H9 (cell line): ENCODE results near the gene KTN1. TPM values are rescaled to one million over a fixed set of nuclear protein-coding genes. Genes with fewer than 3 reads are reported as not detected.

ENCODE experiments used
- DNase-seq: peaks from one replicate; pipeline ENCODE4 v3.0.0-alpha.2; 2017
- H2AFZ ChIP-seq: one replicate; pipeline ENCODE4 v1.6.1; 2013; ENCODE audit warnings: mild to moderate bottlenecking, low read length, control low read depth, moderate library complexity
- H2AK5ac ChIP-seq: 2 replicates; pipeline ENCODE4 v1.6.1; 2013; ENCODE audit warnings: low read length, control low read depth, mixed read lengths; ENCODE audit not compliant: insufficient read length
- H2BK120ac ChIP-seq: one replicate; pipeline ENCODE4 v1.6.1; 2013; ENCODE audit warnings: low read depth, mild to moderate bottlenecking, low read length, control low read depth, inconsistent platforms; ENCODE audit not compliant: poor library complexity, severe bottlenecking
- H2BK12ac ChIP-seq: 2 replicates; pipeline ENCODE4 v1.6.1; 2013; ENCODE audit warnings: low read length, control low read depth, mixed read lengths, low read depth; ENCODE audit not compliant: insufficient read length
- H2BK15ac ChIP-seq: 2 replicates; pipeline ENCODE4 v1.6.1; 2013; ENCODE audit warnings: low read depth, low read length, control low read depth
- H2BK20ac ChIP-seq: one replicate; pipeline ENCODE4 v1.6.1; 2013; ENCODE audit warnings: low read depth, mild to moderate bottlenecking, low read length, control low read depth, inconsistent platforms; ENCODE audit not compliant: poor library complexity, severe bottlenecking
- H2BK5ac ChIP-seq: 2 replicates; pipeline ENCODE4 v1.6.1; 2013; ENCODE audit warnings: low read length, control low read depth, mixed read lengths; ENCODE audit not compliant: insufficient read length
- H3K14ac ChIP-seq: 2 replicates; pipeline ENCODE4 v1.6.1; 2013; ENCODE audit warnings: low read length, control low read depth; ENCODE audit not compliant: insufficient read depth
- H3K18ac ChIP-seq: 2 replicates; pipeline ENCODE4 v1.6.1; 2013; ENCODE audit warnings: low read depth, mild to moderate bottlenecking, mixed read lengths, low read length, control low read depth; ENCODE audit not compliant: insufficient read length
- H3K23ac ChIP-seq: 2 replicates; pipeline ENCODE4 v1.6.1; 2013; ENCODE audit warnings: low read length, control low read depth, mixed read lengths, low read depth; ENCODE audit not compliant: insufficient read length
- H3K23me2 ChIP-seq: 2 replicates; pipeline ENCODE4 v1.6.1; 2013; ENCODE audit warnings: low read depth, mild to moderate bottlenecking, mixed read lengths, low read length, control low read depth; ENCODE audit not compliant: insufficient read length, poor library complexity, severe bottlenecking
- H3K27ac ChIP-seq: 2 replicates; pipeline ENCODE4 v1.5.1; 2013; ENCODE audit warnings: low read length, control low read depth, mixed read lengths, low read depth; ENCODE audit not compliant: insufficient read length
- H3K27me3 ChIP-seq: 2 replicates; pipeline ENCODE4 v1.6.1; 2013; ENCODE audit warnings: low read length, control low read depth, inconsistent platforms; ENCODE audit not compliant: insufficient read depth
- H3K4ac ChIP-seq: 2 replicates; pipeline ENCODE4 v1.6.1; 2013; ENCODE audit warnings: low read depth, mild to moderate bottlenecking, control low read depth, inconsistent platforms, low read length, moderate library complexity
- H3K4me1 ChIP-seq: 2 replicates; pipeline ENCODE4 v1.6.1; 2013; ENCODE audit warnings: low read length, control low read depth, inconsistent platforms; ENCODE audit not compliant: insufficient read depth
- H3K4me2 ChIP-seq: 2 replicates; pipeline ENCODE4 v1.6.1; 2013; ENCODE audit warnings: low read length, control low read depth, mixed read lengths; ENCODE audit not compliant: insufficient read length, insufficient read depth
- H3K56ac ChIP-seq: 2 replicates; pipeline ENCODE4 v1.6.1; 2013; ENCODE audit warnings: low read depth, mild to moderate bottlenecking, mixed read lengths, low read length, control low read depth; ENCODE audit not compliant: insufficient read length
- H3K79me1 ChIP-seq: 2 replicates; pipeline ENCODE4 v1.6.1; 2013; ENCODE audit warnings: low read depth, mild to moderate bottlenecking, moderate library complexity, low read length, control low read depth, inconsistent platforms; ENCODE audit not compliant: insufficient read depth, poor library complexity, severe bottlenecking
- H3K79me2 ChIP-seq: 2 replicates; pipeline ENCODE4 v1.6.1; 2013; ENCODE audit warnings: low read length, control low read depth, inconsistent platforms; ENCODE audit not compliant: insufficient read depth
- H3K9ac ChIP-seq: 2 replicates; pipeline ENCODE4 v1.6.1; 2013; ENCODE audit warnings: low read length, control low read depth, mixed read lengths; ENCODE audit not compliant: insufficient read length; ENCODE audit errors: extremely low read depth
- H3K9me3 ChIP-seq: one replicate; pipeline ENCODE4 v1.6.1; 2013; ENCODE audit warnings: low read depth, low read length, inconsistent platforms; ENCODE audit not compliant: control insufficient read depth
- H3T11ph ChIP-seq: one replicate; pipeline ENCODE4 v1.6.1; 2013; ENCODE audit warnings: mild to moderate bottlenecking, low read length, control low read depth, inconsistent platforms
- H4K20me1 ChIP-seq: one replicate; pipeline ENCODE4 v1.6.1; 2013; ENCODE audit not compliant: control insufficient read depth, insufficient read length, insufficient read depth
- H4K5ac ChIP-seq: 2 replicates; pipeline ENCODE4 v1.6.1; 2013; ENCODE audit warnings: low read depth, mild to moderate bottlenecking, mixed read lengths, low read length, control low read depth; ENCODE audit not compliant: insufficient read length
- H4K8ac ChIP-seq: replicated peaks from 2 replicates; pipeline ENCODE4 v1.6.1; 2013; ENCODE audit warnings: low read length, control low read depth, mixed read lengths, low read depth; ENCODE audit not compliant: insufficient read length
- H4K91ac ChIP-seq: 2 replicates; pipeline ENCODE4 v1.6.1; 2013; ENCODE audit warnings: low read depth, mild to moderate bottlenecking, moderate library complexity, mixed read lengths, low read length, control low read depth; ENCODE audit not compliant: insufficient read length
- H3K27ac Mint-ChIP-seq, 3 experiments: 2 replicates in 2 of 3; 3 replicates in 1 of 3; pipeline ENCODE4 v1.8.0; 2020 to 2021; ENCODE audit warnings: mixed read lengths in 3 of 3, mild to moderate bottlenecking in 1 of 3, moderate library complexity in 1 of 3
- H3K27me3 Mint-ChIP-seq: 2 replicates; pipeline ENCODE4 v1.8.0; 2021; ENCODE audit warnings: low read depth, mild to moderate bottlenecking, moderate library complexity, mixed read lengths
- H3K36me3 Mint-ChIP-seq, 3 experiments: 2 replicates in 2 of 3; 3 replicates in 1 of 3; pipeline ENCODE4 v1.8.0; 2020 to 2021; ENCODE audit warnings: low read depth in 3 of 3, mixed read lengths in 3 of 3; ENCODE audit not compliant: insufficient read depth in 1 of 3
- H3K4me1 Mint-ChIP-seq, 2 experiments: 2 replicates each; pipeline ENCODE4 v1.8.0; 2020; ENCODE audit warnings: mixed read lengths in 2 of 2
- H3K4me3 Mint-ChIP-seq, 2 experiments: 2 replicates in 1 of 2; 3 replicates in 1 of 2; pipeline ENCODE4 v1.8.0; 2020 to 2021; ENCODE audit warnings: mild to moderate bottlenecking in 2 of 2, mixed read lengths in 2 of 2, moderate library complexity in 1 of 2
- H3K9me3 Mint-ChIP-seq, 2 experiments: 2 replicates in 1 of 2; 3 replicates in 1 of 2; pipeline ENCODE4 v1.8.0; 2020; ENCODE audit warnings: mild to moderate bottlenecking in 2 of 2, mixed read lengths in 2 of 2, moderate library complexity in 1 of 2
- WGBS: extraction: QIAGEN DNeasy Blood & Tissue Kit; methylation state at CpG from one replicate; pipeline ENCODE4 v1.1.7; 2013; ENCODE audit warnings: missing lambda C conversion rate, low lambda C conversion rate, mixed read lengths; ENCODE audit not compliant: insufficient read length; ENCODE audit errors: extremely low coverage; 5-methylcytosine and 5-hydroxymethylcytosine counted together
- total RNA-seq: library from RNA; stranded (reverse); gene quantifications from 2 replicates; pipeline ENCODE4 v1.2.1, GENCODE V29; 2021
- TF ChIP-seq, protein P1 (sequence below): fragments of 200-600 bp; sonication (generic); conservative IDR thresholded peaks from 3 replicates; pipeline ENCODE4 v1.8.0; 2021; ENCODE audit warnings: antibody characterized with exemption, mild to moderate bottlenecking

Gene KTN1
- total RNA-seq, 1 experiment from 2014 or later: 128 TPM

DNA sequence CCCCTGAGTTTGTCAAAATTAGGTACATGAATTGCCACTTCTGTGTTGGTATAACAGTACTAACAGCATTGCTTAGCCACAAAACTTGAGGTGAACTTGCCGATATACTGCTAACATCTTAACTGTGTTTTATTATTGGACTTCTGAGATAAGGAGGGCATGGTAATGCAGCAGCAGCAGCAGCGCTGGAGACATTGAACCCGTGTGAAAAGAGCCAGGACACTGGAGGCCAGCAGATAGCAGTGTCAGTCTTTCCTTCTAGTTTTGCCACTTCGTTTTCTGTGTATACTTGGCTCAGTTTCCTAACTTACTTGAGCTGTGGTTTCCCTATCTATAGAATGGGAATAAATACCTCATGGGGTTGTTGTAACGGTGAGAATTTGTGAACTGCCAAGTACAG is 82.7 kb downstream of the KTN1 start:
- Histone ChIP-seq H2BK12ac (no peak overlapping the region), H4K8ac (no peak overlapping the region), H2AFZ (no peak overlapping the region), H4K91ac (no peak overlapping the region), H3K4ac (no peak overlapping the region), H3K4me1 (no peaks in the 10 kb centered on the region), H3T11ph (no peak overlapping the region), H3K9ac (no peak overlapping the region), H4K5ac (no peak overlapping the region), H3K9me3 (no peaks in the 10 kb centered on the region), H3K79me1 (no peaks in the 10 kb centered on the region), H3K23me2 (no peaks in the 10 kb centered on the region), H2AK5ac (no peak overlapping the region), H3K18ac (no peak overlapping the region), H2BK20ac (no peak overlapping the region), H3K23ac (no peak overlapping the region), H3K27me3 (no peaks in the 10 kb centered on the region), H3K56ac (no peak overlapping the region), H2BK120ac (no peak overlapping the region), H3K27ac (no peak overlapping the region), H2BK15ac (no peak overlapping the region), H3K14ac (no peak overlapping the region), H3K79me2 (no peaks in the 10 kb centered on the region), H3K4me2 (no peak overlapping the region), H2BK5ac (no peak overlapping the region), H4K20me1 (no peaks in the 10 kb centered on the region)
- no CpG with 5 or more reads among the region's 5 CpGs for WGBS
- Mint-ChIP-seq H3K36me3 (peaks cover 0 to 48% (median 37%) of the 10 kb centered on the region in 3 experiments; a peak in 5 of 7 replicates), H3K4me3 (no peak overlapping the region), H3K27me3 (no peaks in the 10 kb centered on the region), H3K9me3 (no peaks in the 10 kb centered on the region), H3K27ac (peak overlapping the region in 1 of 3 experiments; percentile 85; a peak in 2 of 7 replicates), H3K4me1 (no peaks in the 10 kb centered on the region)
- TF ChIP-seq, protein P1, sequence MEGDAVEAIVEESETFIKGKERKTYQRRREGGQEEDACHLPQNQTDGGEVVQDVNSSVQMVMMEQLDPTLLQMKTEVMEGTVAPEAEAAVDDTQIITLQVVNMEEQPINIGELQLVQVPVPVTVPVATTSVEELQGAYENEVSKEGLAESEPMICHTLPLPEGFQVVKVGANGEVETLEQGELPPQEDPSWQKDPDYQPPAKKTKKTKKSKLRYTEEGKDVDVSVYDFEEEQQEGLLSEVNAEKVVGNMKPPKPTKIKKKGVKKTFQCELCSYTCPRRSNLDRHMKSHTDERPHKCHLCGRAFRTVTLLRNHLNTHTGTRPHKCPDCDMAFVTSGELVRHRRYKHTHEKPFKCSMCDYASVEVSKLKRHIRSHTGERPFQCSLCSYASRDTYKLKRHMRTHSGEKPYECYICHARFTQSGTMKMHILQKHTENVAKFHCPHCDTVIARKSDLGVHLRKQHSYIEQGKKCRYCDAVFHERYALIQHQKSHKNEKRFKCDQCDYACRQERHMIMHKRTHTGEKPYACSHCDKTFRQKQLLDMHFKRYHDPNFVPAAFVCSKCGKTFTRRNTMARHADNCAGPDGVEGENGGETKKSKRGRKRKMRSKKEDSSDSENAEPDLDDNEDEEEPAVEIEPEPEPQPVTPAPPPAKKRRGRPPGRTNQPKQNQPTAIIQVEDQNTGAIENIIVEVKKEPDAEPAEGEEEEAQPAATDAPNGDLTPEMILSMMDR: no peak
- no peak for DNase-seq
